HTERT RPE-1 (cell line): Measurements from ENCODE around the gene MRPL46.

Experiments used
- in situ Hi-C: fragments of 300-500 bp; cut with MboI; formaldehyde crosslinking; loops from 4 replicates; pipeline ENCODE4 v1.14.3; 2020; ENCODE audit warnings: low sequenced_read_pairs

The MRPL46 gene

GRCh38 chr15:88467073-88467934 lies at the start of gene MRPL46, which contains the start of gene MRPS11:
MRPL46 (minus strand) TSS chr15:88467388; CDS start chr15:88467377, 11 bp downstream.
MRPS11 (plus strand) TSS chr15:88467708; CDS start chr15:88467718, 10 bp downstream.
- in situ Hi-C loops: no loop called here

DNA sequence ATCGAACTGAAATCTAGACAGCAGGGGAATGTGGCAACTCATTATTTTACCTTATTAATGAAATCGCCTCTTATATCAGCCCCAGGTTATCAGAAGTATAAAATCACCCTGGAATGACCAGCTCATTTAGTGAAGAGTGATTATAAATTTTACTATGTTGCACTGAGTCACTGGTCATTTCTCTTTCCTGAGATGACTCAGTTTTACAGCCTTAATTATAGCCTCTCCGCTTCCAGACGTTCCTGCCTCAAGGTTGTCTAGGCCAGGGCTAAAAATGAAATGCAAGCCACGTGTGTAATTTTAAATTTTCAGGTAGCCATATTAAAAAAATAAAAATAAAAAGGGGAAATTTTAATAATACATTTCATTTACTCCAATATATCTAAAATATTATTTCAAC lies 46.0 kb upstream of the MRPL46 start:
- in situ Hi-C loops: no loop called here

GRCh38 chr15:88512601-88513000 lies 45.4 kb upstream of the MRPL46 start:
- in situ Hi-C loops: no loop called here

- in situ Hi-C loops: no loop called here
Measured at GRCh38 chr15:88512078-88512477, 44.9 kb upstream of the MRPL46 start.

GRCh38 chr15:88511161-88511560 lies 44.0 kb upstream of the MRPL46 start:
- in situ Hi-C loops: no loop called here

DNA sequence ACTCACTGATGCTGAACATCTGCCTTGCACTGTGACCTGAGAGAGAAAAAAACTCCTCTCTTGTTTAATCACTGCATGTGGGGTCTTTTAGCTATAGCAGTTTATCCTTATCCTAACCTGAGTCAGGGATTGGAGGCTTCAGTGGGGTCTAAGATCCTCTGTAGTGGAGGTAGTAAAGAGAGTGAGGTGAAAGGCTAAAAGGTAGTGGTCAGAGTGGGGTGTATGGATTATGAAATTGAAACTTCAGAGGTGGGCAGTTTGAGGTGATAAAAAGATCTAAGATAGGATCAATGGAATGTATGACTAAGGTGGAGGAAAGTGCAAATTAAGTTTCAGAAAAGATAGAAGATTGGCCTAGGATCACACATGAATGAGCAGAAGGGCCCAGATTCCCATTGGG lies 42.8 kb upstream of the MRPL46 start:
- in situ Hi-C loops: no loop called here

- in situ Hi-C loops: no loop called here
Measured at GRCh38 chr15:88509321-88509720, 42.1 kb upstream of the MRPL46 start.

DNA sequence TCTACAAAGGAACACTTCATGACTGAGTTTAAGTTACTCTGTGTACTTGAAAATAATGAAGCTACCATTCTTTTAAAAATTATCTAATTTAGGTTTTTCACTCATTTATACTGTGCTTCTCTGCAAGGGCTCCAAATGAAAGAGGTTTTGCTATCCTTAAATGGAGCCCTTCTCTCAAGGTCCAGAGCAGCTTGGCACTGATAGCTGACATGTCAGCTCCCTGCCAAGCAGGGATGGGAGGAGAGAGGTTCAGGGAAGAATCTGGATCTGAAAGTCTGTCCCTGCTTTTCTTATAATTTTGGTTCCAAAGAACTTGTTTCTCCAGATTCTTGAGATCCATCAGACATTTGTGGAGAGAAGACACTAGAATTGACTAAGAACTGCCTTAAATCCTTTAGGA lies 39.4 kb upstream of the MRPL46 start:
- in situ Hi-C loops: no loop called here

DNA sequence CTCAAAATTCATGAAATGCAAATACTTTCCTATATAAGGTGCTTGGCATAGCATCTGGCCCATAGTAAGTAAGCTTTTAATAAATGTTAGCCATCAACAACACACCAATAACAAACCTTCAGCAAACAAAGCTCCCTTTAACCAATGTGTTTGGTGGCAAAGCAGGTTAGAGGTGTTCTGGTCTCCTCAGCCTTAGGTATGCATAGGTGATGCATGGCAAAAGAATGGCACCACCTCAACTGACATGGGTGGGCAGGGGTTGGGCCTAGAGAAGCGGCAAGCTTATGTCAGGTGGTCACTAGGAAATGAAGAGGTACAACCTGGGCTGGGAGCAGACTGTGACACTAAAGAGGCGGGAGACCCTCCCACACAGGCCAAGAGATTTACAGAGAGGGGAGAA lies 38.5 kb upstream of the MRPL46 start:
- in situ Hi-C loops: no loop called here

- in situ Hi-C loops: no loop called here
Measured at GRCh38 chr15:88504445-88504844, 37.3 kb upstream of the MRPL46 start.

DNA sequence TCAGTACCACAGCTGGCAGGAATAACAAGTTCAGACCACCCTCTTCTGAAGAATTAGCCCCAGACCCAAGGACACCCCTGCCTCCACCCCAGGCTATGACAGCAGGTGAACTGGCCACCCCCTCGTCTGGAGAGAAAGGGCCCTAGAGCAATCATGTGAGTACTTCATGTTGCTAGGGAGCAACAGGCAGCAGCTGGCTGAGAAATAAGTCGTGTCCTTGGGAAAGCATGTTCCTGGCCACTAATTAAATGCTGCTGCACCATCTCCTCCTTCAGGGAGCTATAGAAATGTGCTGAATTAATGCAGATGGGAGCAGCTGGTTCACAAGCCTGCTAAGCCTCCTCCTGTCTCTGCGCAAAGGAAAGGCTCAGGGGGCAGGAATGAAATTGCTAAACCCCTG lies 31.8 kb upstream of the MRPL46 start:
- in situ Hi-C loops: no loop called here

DNA sequence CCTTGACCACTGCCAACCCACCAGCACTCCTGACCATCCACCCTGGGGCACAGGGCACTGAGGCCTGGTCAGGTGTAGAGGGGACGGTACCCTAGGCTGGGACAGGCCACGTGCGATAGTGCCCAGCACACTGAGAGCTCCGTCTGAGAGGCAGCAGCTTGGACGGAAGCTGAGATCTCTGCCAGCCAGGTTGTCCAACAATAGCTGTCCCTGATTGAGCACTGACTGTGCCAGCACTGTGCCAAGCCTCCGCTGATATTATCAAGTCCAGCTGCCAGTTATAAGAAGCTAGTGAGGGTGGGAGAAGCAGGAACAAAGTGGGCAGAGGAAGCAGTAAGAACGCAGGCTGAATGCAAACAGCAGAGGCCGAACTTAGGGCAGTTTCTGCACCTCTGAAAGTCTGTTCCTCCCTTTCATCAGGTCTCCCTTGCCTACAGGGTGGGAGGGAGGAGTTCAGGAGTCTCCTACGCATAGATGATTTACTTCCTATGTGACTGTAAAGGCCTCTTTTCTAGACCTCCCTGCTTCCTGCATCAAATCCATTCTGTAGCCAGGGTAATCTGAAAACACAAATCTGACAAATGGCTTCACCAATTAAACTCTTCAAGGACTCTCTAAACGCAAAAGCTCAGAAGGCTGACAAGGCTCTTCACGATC lies 30.0 kb upstream of the MRPL46 start:
- in situ Hi-C loops: no loop called here

DNA sequence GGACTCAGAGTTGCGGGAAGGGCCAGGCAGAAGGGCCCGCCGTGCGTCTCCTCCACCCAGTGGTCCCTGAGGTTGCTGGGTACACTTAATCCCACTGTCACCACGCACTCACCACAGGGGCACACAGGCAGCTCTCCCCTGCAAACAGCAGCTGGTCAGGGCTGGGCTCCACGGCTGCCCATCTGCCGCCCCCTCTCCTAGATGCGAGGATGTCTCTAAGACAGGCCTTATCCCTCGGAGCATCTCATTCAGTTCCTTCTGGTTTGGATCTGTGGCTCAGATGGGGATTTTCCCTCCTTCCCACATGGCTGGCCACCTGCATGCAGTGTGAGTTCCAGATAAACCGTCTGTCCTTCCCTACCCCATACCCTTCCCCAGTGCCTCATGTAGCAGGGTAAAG lies 26.7 kb upstream of the MRPL46 start:
- in situ Hi-C loops: no loop called here

- in situ Hi-C loops: no loop called here
Measured at GRCh38 chr15:88491158-88491557, 24.0 kb upstream of the MRPL46 start.

DNA sequence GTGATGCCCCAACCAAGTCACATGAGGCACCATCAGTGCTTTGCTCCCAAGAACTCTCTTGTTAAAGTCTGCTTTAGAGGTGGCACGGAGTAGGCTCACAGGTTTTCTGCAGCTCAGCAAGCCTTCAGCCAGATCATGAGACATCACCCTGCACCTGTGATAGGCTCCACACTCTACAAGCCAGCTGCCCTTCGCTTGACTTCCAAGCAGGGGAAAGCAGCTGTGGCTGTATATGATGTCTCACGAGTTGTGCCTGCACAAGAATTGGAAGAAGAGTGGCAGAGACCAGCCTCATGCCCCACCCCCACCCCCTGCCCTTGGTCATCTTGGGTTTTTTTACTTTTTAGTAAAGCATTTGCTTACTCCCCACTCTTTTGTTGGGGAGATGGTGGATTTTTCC lies 22.8 kb upstream of the MRPL46 start:
- in situ Hi-C loops: no loop called here

- in situ Hi-C loops: no loop called here
Measured at GRCh38 chr15:88489321-88489720, 22.1 kb upstream of the MRPL46 start.

DNA sequence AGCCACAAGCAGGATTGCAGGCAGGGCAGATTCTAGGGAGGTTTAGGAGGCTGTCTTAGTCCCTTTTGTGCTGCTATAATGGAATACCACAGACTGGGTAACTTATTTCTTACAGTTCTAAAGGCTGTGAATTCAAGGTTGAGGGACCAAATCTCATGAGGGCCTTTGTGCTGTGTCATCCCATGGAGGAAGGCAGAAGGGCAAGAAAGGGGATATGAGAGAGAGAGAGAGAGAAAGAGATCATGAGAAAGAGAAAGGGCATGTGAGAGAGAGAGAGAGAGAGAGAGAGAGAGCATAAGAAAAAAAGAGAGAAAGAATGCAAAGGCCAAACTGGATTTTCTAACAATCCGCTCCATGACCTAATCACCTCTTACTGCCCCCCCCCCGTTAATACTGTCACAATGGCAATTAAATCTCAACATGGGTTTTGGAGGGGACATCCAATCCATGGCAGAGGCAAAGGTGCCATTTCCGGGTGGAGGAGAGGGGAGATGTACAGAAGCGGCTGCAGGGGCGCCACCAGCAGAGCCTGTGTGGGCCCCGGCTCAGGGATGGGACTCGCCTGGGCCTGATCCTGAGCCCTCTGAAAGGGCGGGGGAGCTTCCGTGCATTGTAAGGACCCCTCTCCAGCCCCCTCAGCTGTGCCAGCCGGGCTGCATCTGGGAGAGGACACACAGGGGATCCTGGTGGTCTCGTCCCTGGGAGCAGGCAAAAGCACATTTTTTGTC lies 20.8 kb upstream of the MRPL46 start:
- in situ Hi-C loops: no loop called here

DNA sequence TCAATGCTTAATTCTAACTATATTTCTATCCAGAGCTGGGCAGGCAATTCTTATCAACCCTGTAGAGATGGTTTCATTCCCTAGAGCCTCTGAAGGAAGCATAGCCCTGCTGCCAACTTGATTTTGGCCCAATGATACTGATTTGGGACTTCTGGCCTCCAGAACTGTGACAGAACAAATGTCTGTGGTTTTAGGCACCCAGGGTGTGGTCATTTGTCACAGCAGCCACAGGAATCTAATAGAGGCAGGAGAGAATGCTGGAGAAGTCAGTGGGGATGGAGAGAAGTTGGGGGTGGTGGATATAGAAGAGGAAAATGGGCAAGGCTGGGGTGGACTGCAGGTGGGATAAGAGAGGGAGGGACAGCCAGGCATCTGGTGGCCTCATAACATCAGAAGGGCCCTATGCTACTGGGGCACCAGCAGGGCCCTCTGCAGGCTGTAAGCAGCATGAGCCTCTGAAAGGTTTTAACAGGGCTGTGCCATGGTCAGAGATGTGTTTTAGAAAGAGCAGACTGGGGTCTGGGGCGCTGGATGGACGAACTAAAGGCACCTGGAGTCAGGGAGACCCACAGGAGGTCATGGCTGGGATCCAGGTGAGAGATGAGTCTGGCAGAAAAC lies 20.1 kb upstream of the MRPL46 start:
- in situ Hi-C loops: no loop called here

DNA sequence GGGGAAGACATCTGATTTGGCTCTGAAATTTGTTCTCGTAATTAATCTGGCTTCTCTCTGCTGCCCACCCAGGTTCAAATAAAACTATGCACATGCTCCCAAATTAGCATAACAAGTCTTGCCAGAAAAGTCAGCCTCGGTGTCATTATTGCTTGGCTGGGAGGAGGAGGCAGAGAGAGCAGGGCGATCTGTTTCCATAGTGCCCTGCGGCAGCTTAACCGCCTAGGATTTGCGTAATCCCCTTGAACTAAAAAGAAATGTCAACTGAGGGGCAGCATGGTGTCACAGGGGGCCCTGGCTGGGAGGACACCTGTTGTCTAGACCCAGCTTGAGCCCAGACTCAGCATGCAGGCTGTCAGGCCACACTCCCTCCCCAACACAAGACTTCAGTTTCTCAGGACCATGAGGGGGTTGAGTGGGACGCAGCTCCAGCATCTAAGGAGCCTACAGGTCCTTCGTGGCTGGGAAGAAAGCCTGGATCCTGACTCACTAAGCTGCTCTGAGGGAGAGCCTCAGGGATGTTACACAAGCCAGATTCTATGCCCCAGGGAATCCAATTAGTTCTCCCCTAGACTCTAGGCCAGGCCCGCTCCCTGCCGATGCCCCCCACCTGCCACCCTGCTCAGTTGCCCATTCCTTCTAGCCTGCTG lies 17.6 kb upstream of the MRPL46 start:
- in situ Hi-C loops: no loop called here

DNA sequence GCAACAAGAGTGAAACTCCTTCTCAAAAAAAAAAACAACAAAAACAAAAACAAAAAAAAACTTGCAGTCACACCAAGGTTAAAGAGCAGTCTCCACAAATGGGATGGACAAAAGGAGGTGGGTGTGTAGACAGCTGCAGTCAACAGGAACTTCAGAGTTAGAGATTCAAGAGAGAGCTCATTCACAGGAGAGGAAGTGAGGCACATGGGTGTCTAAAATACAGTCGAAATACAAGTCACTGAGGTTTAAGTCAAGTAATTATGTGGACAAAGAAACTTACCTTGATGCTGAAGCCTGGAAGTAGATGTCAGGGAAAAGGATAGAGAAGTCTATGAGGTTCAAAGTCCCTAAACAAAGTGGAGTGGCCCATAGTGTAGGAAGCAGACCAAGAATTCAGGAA lies 15.1 kb upstream of the MRPL46 start:
- in situ Hi-C loops: no loop called here

DNA sequence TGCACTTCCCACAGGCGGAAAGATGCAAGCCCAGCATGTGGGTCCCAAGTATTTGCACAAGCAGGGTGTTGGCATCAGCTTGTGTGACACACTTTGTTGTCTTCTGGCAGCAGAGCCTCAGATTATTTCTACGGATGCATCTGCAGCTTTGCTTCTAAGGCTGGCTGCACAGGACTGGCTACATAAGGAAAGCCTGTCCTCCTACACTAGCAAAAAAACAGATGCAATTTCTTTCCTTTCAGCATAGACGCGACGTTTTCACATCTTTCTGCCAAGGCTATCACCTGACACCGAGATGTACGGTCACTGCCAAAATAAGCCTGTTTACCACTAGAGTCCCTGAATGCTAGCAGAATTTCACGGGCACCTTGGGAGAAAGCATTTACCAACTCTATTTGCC lies 13.8 kb upstream of the MRPL46 start:
- in situ Hi-C loops: no loop called here
